ENCODE measurements around the gene SPANXN4. TPM values are rescaled to one million over a fixed set of nuclear protein-coding genes. Genes with fewer than 3 reads are reported as not detected.

The SPANXN4 gene
- total and polyA plus RNA-seq, 9 of the 15 experiments (the other 6 are each of a cell fraction or from before 2014, with no cell fraction given): not detected

DNA sequence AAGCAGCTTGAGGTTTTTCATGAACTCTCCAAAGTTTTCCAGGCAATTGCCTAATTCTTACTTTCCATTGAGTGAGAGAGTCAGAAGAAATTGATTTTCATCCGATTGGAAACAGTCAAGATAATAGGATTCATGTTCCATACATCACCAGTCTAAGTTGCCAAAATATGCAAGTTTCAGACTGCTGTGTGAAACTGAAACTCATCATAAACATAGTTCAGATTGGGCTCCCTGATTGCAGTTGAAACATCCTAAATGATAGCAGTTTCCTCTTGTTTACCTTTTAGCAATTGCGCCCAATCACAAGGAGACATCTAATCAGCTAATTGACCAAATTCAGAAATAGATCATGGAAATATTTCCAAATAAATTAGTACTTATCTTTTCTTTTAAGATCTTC, 56.8 kb downstream of the SPANXN4 start:
- no peak overlapping the region for H3K9ac ChIP-seq (ENCODE audit: insufficient read depth in 1 of 2, low read depth in 2 of 2, low read length in 2 of 2)
- no peaks in the 10 kb centered on the region for H3K27me3 ChIP-seq (ENCODE audit: control insufficient read depth in 2 of 2, insufficient read depth in 2 of 2, low read length in 2 of 2)
- H4K20me1 ChIP-seq (replicated peaks; ENCODE audit: control insufficient read depth, insufficient read depth, low read length): no peaks in the 10 kb centered on the region
- no peak overlapping the region for H3K4me2 ChIP-seq (ENCODE audit: insufficient read depth, low read length)
- no peaks in the 10 kb centered on the region for H3K36me3 ChIP-seq (ENCODE audit: control insufficient read depth, insufficient read depth, low read length)
- WGBS (ENCODE audit: insufficient coverage, low coverage, missing lambda C conversion rate): 4% methylated on average over 2 of the region's 2 CpGs
- ATAC-seq (no peak), DNase-seq (ENCODE audit: extremely low read depth in 1 of 4, low spot score in 3 of 4) (no peak), FAIRE-seq (no peak)
- H2AFZ ChIP-seq (ENCODE audit: low read depth, low read length): no peak overlapping the region
- ChIA-PET POLR2A (no interaction called here), CTCF (ENCODE audit: low intra/inter-chr PET ratio) (no interaction called here)
- in situ Hi-C loops (cut with MboI) (no loop called here), intact Hi-C loops (cut with micrococcal nuclease) (no loop called here)
- H3K27ac ChIP-seq (ENCODE audit: extremely low read depth, low read depth, low read length): no peak overlapping the region
- no TSS peak for BruUV-seq (replicated peaks)
- no peaks in the 10 kb centered on the region for H3K79me2 ChIP-seq (ENCODE audit: control insufficient read depth, insufficient read depth, low read length)
- H3K9me3 ChIP-seq (replicated peaks; ENCODE audit: control insufficient read depth, insufficient read depth, low read depth, low read length): no peaks in the 10 kb centered on the region
- no peak overlapping the region for H3K4me3 ChIP-seq
- H3K4me1 ChIP-seq (replicated peaks in 1 of 2; ENCODE audit: control insufficient read depth in 2 of 2, insufficient read depth in 2 of 2, low read length in 2 of 2): no peaks in the 10 kb centered on the region
- H3K9me1 ChIP-seq (ENCODE audit: control insufficient read depth, insufficient read depth, low read length): no peaks in the 10 kb centered on the region
- TF ChIP-seq, protein P1, sequence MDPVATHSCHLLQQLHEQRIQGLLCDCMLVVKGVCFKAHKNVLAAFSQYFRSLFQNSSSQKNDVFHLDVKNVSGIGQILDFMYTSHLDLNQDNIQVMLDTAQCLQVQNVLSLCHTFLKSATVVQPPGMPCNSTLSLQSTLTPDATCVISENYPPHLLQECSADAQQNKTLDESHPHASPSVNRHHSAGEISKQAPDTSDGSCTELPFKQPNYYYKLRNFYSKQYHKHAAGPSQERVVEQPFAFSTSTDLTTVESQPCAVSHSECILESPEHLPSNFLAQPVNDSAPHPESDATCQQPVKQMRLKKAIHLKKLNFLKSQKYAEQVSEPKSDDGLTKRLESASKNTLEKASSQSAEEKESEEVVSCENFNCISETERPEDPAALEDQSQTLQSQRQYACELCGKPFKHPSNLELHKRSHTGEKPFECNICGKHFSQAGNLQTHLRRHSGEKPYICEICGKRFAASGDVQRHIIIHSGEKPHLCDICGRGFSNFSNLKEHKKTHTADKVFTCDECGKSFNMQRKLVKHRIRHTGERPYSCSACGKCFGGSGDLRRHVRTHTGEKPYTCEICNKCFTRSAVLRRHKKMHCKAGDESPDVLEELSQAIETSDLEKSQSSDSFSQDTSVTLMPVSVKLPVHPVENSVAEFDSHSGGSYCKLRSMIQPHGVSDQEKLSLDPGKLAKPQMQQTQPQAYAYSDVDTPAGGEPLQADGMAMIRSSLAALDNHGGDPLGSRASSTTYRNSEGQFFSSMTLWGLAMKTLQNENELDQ (CRISPR knock-in tag; IDR thresholded peaks at IDR 0.05; ENCODE audit: borderline replicate concordance): no peak
- TF ChIP-seq SRF (CRISPR knock-in tag; IDR thresholded peaks at IDR 0.05) (no peak), BRCA1 (IDR thresholded peaks at IDR 0.05) (no peak), BRCA1 (CRISPR knock-in tag; IDR thresholded peaks at IDR 0.05) (no peak), ZNF224 (CRISPR knock-in tag; IDR thresholded peaks at IDR 0.05) (no peak), CBX8 (IDR thresholded peaks at IDR 0.05; ENCODE audit: borderline replicate concordance, extremely low read depth, low read depth, low read length, poor library complexity, severe bottlenecking) (no peak)
- TF ChIP-seq, protein P2, sequence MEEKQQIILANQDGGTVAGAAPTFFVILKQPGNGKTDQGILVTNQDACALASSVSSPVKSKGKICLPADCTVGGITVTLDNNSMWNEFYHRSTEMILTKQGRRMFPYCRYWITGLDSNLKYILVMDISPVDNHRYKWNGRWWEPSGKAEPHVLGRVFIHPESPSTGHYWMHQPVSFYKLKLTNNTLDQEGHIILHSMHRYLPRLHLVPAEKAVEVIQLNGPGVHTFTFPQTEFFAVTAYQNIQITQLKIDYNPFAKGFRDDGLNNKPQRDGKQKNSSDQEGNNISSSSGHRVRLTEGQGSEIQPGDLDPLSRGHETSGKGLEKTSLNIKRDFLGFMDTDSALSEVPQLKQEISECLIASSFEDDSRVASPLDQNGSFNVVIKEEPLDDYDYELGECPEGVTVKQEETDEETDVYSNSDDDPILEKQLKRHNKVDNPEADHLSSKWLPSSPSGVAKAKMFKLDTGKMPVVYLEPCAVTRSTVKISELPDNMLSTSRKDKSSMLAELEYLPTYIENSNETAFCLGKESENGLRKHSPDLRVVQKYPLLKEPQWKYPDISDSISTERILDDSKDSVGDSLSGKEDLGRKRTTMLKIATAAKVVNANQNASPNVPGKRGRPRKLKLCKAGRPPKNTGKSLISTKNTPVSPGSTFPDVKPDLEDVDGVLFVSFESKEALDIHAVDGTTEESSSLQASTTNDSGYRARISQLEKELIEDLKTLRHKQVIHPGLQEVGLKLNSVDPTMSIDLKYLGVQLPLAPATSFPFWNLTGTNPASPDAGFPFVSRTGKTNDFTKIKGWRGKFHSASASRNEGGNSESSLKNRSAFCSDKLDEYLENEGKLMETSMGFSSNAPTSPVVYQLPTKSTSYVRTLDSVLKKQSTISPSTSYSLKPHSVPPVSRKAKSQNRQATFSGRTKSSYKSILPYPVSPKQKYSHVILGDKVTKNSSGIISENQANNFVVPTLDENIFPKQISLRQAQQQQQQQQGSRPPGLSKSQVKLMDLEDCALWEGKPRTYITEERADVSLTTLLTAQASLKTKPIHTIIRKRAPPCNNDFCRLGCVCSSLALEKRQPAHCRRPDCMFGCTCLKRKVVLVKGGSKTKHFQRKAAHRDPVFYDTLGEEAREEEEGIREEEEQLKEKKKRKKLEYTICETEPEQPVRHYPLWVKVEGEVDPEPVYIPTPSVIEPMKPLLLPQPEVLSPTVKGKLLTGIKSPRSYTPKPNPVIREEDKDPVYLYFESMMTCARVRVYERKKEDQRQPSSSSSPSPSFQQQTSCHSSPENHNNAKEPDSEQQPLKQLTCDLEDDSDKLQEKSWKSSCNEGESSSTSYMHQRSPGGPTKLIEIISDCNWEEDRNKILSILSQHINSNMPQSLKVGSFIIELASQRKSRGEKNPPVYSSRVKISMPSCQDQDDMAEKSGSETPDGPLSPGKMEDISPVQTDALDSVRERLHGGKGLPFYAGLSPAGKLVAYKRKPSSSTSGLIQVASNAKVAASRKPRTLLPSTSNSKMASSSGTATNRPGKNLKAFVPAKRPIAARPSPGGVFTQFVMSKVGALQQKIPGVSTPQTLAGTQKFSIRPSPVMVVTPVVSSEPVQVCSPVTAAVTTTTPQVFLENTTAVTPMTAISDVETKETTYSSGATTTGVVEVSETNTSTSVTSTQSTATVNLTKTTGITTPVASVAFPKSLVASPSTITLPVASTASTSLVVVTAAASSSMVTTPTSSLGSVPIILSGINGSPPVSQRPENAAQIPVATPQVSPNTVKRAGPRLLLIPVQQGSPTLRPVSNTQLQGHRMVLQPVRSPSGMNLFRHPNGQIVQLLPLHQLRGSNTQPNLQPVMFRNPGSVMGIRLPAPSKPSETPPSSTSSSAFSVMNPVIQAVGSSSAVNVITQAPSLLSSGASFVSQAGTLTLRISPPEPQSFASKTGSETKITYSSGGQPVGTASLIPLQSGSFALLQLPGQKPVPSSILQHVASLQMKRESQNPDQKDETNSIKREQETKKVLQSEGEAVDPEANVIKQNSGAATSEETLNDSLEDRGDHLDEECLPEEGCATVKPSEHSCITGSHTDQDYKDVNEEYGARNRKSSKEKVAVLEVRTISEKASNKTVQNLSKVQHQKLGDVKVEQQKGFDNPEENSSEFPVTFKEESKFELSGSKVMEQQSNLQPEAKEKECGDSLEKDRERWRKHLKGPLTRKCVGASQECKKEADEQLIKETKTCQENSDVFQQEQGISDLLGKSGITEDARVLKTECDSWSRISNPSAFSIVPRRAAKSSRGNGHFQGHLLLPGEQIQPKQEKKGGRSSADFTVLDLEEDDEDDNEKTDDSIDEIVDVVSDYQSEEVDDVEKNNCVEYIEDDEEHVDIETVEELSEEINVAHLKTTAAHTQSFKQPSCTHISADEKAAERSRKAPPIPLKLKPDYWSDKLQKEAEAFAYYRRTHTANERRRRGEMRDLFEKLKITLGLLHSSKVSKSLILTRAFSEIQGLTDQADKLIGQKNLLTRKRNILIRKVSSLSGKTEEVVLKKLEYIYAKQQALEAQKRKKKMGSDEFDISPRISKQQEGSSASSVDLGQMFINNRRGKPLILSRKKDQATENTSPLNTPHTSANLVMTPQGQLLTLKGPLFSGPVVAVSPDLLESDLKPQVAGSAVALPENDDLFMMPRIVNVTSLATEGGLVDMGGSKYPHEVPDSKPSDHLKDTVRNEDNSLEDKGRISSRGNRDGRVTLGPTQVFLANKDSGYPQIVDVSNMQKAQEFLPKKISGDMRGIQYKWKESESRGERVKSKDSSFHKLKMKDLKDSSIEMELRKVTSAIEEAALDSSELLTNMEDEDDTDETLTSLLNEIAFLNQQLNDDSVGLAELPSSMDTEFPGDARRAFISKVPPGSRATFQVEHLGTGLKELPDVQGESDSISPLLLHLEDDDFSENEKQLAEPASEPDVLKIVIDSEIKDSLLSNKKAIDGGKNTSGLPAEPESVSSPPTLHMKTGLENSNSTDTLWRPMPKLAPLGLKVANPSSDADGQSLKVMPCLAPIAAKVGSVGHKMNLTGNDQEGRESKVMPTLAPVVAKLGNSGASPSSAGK (IDR thresholded peaks at IDR 0.05): no peak
- TF ChIP-seq, protein P3, sequence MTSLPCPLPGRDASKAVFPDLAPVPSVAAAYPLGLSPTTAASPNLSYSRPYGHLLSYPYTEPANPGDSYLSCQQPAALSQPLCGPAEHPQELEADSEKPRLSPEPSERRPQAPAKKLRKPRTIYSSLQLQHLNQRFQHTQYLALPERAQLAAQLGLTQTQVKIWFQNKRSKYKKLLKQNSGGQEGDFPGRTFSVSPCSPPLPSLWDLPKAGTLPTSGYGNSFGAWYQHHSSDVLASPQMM (CRISPR knock-in tag; IDR thresholded peaks at IDR 0.05): no peak

Data from K562 (cell line).